Activated CD4-positive, alpha-beta T cell treated with anti-CD3 and anti-CD28 coated beads for 36 hours (primary cell): Measurements from ENCODE around the gene SPAG8. TPM values are rescaled to one million over a fixed set of nuclear protein-coding genes. Genes with fewer than 3 reads are reported as not detected.

Experiments
- total RNA-seq, 2 experiments: library from RNA; stranded (reverse); gene quantifications; one replicate each; pipeline ENCODE4 v1.2.3, GENCODE V29; 2021

Gene SPAG8
- total RNA-seq, 2 experiments from 2014 or later = 0.85 to 1.7 TPM

Other genes starting within 250 kb of the SPAG8 start
- gene TESK1, start 207.0 kb downstream of the SPAG8 start, total RNA-seq = 10 to 100 TPM; 23.3 to 27.7 TPM
- gene CD72, start 193.8 kb downstream of the SPAG8 start, total RNA-seq = 1 to 10 TPM; 6.5 to 8.7 TPM
- 10 to 100 TPM; 76.5 to 80.9 TPM for gene SIT1, start 161.3 kb downstream of the SPAG8 start, total RNA-seq
- gene RMRP, start 154.2 kb downstream of the SPAG8 start, total RNA-seq = over 10,000 TPM in 1 of 2 experiments, 100 to 1,000 TPM in 1; 894 to 11,462 TPM
- gene CCDC107, start 154.0 kb downstream of the SPAG8 start, total RNA-seq = 10 to 100 TPM in 1 of 2 experiments, 1 to 10 TPM in 1; 7.9 to 10.4 TPM
- gene ARHGEF39, start 147.1 kb downstream of the SPAG8 start, total RNA-seq = 10 to 100 TPM; 19.1 to 23.1 TPM
- 1 to 10 TPM; 2.9 to 3.1 TPM for gene CA9, start 138.3 kb downstream of the SPAG8 start, total RNA-seq
- gene TPM2, start 122.3 kb downstream of the SPAG8 start, total RNA-seq = 1 to 10 TPM; 4.3 to 5.5 TPM
- gene TLN1, start 80.1 kb downstream of the SPAG8 start, total RNA-seq = 100 to 1,000 TPM; 217 to 238 TPM
- 10 to 100 TPM; 24.0 to 26.0 TPM for gene CREB3, start 79.6 kb downstream of the SPAG8 start, total RNA-seq
- gene GBA2, start 63.0 kb downstream of the SPAG8 start, total RNA-seq = 10 to 100 TPM; 19.6 to 23.7 TPM
- gene RGP1, start 63.0 kb downstream of the SPAG8 start, total RNA-seq = 10 to 100 TPM; 14.0 to 15.5 TPM
- gene MSMP, start 58.0 kb downstream of the SPAG8 start, total RNA-seq = under 1 TPM in 1 of 2 experiments, not detected in 1; 0.39 TPM
- gene NPR2, start 20.7 kb downstream of the SPAG8 start, total RNA-seq = 10 to 100 TPM in 1 of 2 experiments, 1 to 10 TPM in 1; 9.3 to 10.5 TPM
- 10 to 100 TPM; 47.4 to 61.1 TPM for gene HINT2, start 2.8 kb upstream of the SPAG8 start, total RNA-seq
- gene FAM221B, start 16.5 kb upstream of the SPAG8 start, total RNA-seq = not detected
- 1 to 10 TPM; 5.8 to 6.9 TPM for gene TMEM8B, start 17.0 kb upstream of the SPAG8 start, total RNA-seq
- not detected for gene OR13J1, start 58.1 kb upstream of the SPAG8 start, total RNA-seq
- gene HRCT1, start 93.9 kb upstream of the SPAG8 start, total RNA-seq = not detected
- gene SPAAR, start 97.2 kb upstream of the SPAG8 start, total RNA-seq = not detected
- gene OR2S2, start 145.9 kb upstream of the SPAG8 start, total RNA-seq = not detected
- gene RECK, start 224.7 kb upstream of the SPAG8 start, total RNA-seq = 1 to 10 TPM; 5.0 to 5.6 TPM